Lower lobe of right lung (tissue), 2 donors: Measurements from ENCODE around the gene GRM7. TPM values are rescaled to one million over a fixed set of nuclear protein-coding genes. Genes with fewer than 3 reads are reported as not detected.

Experiments used
- ATAC-seq, 2 donors: fragments of 200-7000 bp; cut with Tn5 transposase; one replicate each; pipeline ENCODE4 v1.9.1; 2020 to 2022; ENCODE audit warnings: mild to moderate bottlenecking in 2 of 2, moderate library complexity in 2 of 2
- DNase-seq: peaks from one replicate; pipeline ENCODE4 v3.0.0-alpha.2; 2020
- H3K27ac ChIP-seq: fragments of 200-600 bp; one replicate; pipeline ENCODE4 v1.8.0; 2022
- H3K27me3 ChIP-seq: fragments of 200-600 bp; one replicate; pipeline ENCODE4 v1.8.0; 2022; ENCODE audit warnings: low read depth
- H3K36me3 ChIP-seq: fragments of 200-600 bp; one replicate; pipeline ENCODE4 v1.8.0; 2022; ENCODE audit warnings: mild to moderate bottlenecking
- H3K4me1 ChIP-seq: fragments of 200-600 bp; one replicate; pipeline ENCODE4 v1.8.0; 2022
- H3K4me3 ChIP-seq: fragments of 200-600 bp; one replicate; pipeline ENCODE4 v1.8.0; 2022; ENCODE audit warnings: mild to moderate bottlenecking
- H3K9me3 ChIP-seq: fragments of 200-600 bp; one replicate; pipeline ENCODE4 v1.8.0; 2022
- intact Hi-C: fragments of 100-400 bp; cut with DNase I; formaldehyde crosslinking; loops from one replicate; pipeline ENCODE4 v1.11.0; 2022
- total RNA-seq: library from RNA; stranded (reverse); fragmentation: NEBNext Ultra II Directional; extraction: Animal tissue kit (Norgen Biotek cat#: 25700); gene quantifications from one replicate; pipeline ENCODE4 v1.2.1, GENCODE V29; 2021
- TF ChIP-seq, protein P1 (sequence below): fragments of 200-600 bp; IDR thresholded peaks from one replicate; pipeline ENCODE4 v1.8.0; 2022; ENCODE audit warnings: antibody characterized with exemption, mild to moderate bottlenecking
- donor health status: DM: no; HTN: yes; CAD: no; lungs with severe emphysema.

GRM7 gene
- total RNA-seq, 1 donor from 2014 or later = 0.86 TPM

- ATAC-seq (no peak), DNase-seq (no peak)
- H3K36me3 ChIP-seq = no peaks in the 10 kb centered on the region
- H3K9me3 ChIP-seq = no peaks in the 10 kb centered on the region
- intact Hi-C loops = no loop called here
- TF ChIP-seq, protein P1, sequence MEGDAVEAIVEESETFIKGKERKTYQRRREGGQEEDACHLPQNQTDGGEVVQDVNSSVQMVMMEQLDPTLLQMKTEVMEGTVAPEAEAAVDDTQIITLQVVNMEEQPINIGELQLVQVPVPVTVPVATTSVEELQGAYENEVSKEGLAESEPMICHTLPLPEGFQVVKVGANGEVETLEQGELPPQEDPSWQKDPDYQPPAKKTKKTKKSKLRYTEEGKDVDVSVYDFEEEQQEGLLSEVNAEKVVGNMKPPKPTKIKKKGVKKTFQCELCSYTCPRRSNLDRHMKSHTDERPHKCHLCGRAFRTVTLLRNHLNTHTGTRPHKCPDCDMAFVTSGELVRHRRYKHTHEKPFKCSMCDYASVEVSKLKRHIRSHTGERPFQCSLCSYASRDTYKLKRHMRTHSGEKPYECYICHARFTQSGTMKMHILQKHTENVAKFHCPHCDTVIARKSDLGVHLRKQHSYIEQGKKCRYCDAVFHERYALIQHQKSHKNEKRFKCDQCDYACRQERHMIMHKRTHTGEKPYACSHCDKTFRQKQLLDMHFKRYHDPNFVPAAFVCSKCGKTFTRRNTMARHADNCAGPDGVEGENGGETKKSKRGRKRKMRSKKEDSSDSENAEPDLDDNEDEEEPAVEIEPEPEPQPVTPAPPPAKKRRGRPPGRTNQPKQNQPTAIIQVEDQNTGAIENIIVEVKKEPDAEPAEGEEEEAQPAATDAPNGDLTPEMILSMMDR = no peak
- no peak overlapping the region for H3K4me3 ChIP-seq
- no peak overlapping the region for H3K27ac ChIP-seq
- H3K4me1 ChIP-seq = no peaks in the 10 kb centered on the region
- no peaks in the 10 kb centered on the region for H3K27me3 ChIP-seq
These were observed 471.8 kb downstream of the GRM7 start for GRCh38 chr3:7332696-7333095.

DNA sequence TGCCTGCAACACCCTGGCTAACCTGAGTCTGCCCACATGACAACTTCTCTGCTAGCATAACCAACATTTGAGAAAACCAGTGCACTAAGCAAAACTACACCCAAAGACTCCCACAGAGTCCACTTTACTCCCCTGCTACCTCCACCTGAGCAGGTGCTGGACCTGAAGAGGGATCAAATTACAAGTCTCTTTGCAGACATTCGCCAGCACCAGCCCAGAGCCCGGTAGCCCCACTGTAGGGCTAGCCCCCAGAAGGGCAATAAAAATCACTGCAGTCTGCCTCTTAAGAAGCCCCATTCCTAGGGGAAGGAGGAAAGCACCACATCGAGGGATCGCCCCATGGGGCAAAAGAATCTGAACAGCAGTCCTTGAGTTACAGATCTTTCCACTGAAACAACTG lies 472.2 kb downstream of the GRM7 start:
- TF ChIP-seq, protein P1 = no peak
- no peak for DNase-seq
- Histone ChIP-seq H3K9me3 (no peaks in the 10 kb centered on the region), H3K4me1 (no peaks in the 10 kb centered on the region), H3K27me3 (no peaks in the 10 kb centered on the region), H3K27ac (no peak overlapping the region), H3K36me3 (no peaks in the 10 kb centered on the region), H3K4me3 (no peak overlapping the region)
- no peak for ATAC-seq
- intact Hi-C loops = no loop called here

DNA sequence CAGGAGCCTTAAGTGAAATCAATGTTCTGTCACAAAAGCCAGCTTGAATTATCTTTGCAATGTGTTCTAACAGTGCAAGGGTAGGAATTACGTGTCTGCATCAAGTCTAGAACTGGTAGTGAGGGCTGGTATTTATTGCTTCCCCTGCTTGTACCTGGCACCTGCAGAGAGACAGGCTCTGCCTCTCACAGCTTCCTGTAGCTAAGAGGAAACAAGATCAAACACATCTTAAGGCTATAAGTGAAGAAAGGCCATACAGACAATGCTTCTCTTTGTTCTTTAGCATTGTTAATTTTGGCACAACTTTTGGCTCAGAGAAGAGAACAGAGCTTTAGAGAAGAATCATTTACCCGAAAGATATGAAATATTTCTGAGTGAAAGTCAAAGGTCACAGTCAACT lies 479.9 kb downstream of the GRM7 start:
- Histone ChIP-seq H3K4me1 (no peaks in the 10 kb centered on the region), H3K27ac (no peak overlapping the region), H3K9me3 (no peaks in the 10 kb centered on the region), H3K4me3 (no peak overlapping the region), H3K27me3 (no peaks in the 10 kb centered on the region), H3K36me3 (no peaks in the 10 kb centered on the region)
- DNase-seq (no peak), ATAC-seq (no peak)
- intact Hi-C loops = no loop called here
- TF ChIP-seq, protein P1 = no peak

DNA sequence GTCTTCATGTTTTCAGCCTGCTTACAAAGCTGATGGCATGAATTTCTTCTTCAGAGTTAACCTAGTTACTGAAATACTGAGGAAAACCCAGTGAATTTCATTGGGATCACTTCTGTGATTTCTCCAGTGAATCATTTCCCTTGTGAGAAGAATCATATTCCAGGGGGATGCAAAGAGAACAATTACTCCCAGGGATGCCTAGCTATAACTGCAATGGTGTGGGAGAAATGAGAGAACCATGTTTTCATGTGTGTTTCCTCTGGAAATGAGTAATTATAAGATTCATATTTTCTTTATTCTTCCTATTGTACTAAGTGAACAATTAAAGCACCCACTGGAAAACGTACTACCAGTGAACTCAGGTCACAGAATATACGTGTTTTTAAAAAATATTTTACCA lies 485.4 kb downstream of the GRM7 start:
- ATAC-seq (no peak), DNase-seq (no peak)
- H3K4me3 ChIP-seq = no peak overlapping the region
- no peaks in the 10 kb centered on the region for H3K9me3 ChIP-seq
- TF ChIP-seq, protein P1 = no peak
- no peaks in the 10 kb centered on the region for H3K4me1 ChIP-seq
- intact Hi-C loops = no loop called here
- no peaks in the 10 kb centered on the region for H3K27me3 ChIP-seq
- H3K36me3 ChIP-seq = no peaks in the 10 kb centered on the region
- no peak overlapping the region for H3K27ac ChIP-seq

DNA sequence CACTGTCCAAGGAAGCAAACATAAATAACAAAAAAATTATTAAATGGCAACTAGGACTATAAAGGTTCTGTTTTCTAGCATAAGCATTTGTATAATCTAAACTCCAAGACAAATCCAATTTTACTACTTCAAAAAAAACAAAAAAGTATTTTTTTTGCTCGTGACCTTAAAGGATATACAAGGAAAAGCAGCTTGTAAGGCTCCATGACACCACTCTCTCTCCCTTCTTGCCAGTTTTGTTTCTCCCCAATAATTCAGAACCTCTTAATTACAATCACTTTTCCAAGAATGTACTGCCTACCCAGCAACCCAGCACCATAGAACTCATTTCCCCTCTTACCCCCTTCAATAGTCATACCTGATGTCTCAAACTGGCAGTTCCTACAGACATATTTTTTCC lies 496.2 kb downstream of the GRM7 start:
- Histone ChIP-seq H3K27me3 (no peaks in the 10 kb centered on the region), H3K9me3 (no peaks in the 10 kb centered on the region), H3K27ac (no peak overlapping the region), H3K4me1 (no peaks in the 10 kb centered on the region), H3K36me3 (no peaks in the 10 kb centered on the region), H3K4me3 (no peak overlapping the region)
- no peak for DNase-seq
- intact Hi-C loops = no loop called here
- no peak for ATAC-seq
- TF ChIP-seq, protein P1 = no peak

DNA sequence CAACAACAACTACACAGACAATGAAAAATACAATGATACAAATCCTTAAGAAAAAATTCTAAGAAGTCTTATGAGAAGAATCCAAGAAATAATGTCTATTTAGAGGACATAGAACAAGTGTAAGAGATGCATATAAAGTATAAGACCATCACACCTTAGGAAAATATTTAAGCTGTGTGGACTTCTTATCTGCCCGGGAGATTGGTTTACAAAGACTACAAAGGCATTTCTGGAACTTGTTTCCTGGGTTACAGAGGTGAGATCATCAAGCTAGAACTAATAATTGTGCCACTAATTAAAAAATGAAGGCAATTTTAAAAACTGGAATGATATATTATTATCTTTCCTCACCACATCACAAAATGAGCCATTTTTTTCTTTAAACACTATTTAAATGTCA lies 507.1 kb downstream of the GRM7 start:
- intact Hi-C loops = no loop called here
- ATAC-seq = peak in 1 of 2 donors; percentile 54
- no peak for DNase-seq

More for the DNA sequence above, 507.1 kb downstream of the GRM7 start:
- H3K4me1 ChIP-seq = no peaks in the 10 kb centered on the region
- no peaks in the 10 kb centered on the region for H3K36me3 ChIP-seq
- H3K4me3 ChIP-seq = no peak overlapping the region
- TF ChIP-seq, protein P1 = no peak
- H3K9me3 ChIP-seq = no peaks in the 10 kb centered on the region
- no peak overlapping the region for H3K27ac ChIP-seq
- no peaks in the 10 kb centered on the region for H3K27me3 ChIP-seq
